AG04450 (cell line): ENCODE results near the gene BCL11A. TPM values are rescaled to one million over a fixed set of nuclear protein-coding genes. Genes with fewer than 3 reads are reported as not detected.
A peak's percentile ranks its signal among the peaks of the same experiment; 100 is the strongest.

ENCODE experiments used
- CTCF ChIA-PET: fragments of 300-600, 350-600 bp; formaldehyde crosslinking; extraction: SDS; loops from one replicate; lab custom pipeline; 2022; ENCODE audit warnings: antibody characterized with exemption, inconsistent platforms; lab: Charles Lee
- POLR2A ChIA-PET: fragments of 350-600 bp; formaldehyde crosslinking; extraction: SDS; loops from one replicate; lab custom pipeline; 2021; ENCODE audit warnings: antibody characterized with exemption, inconsistent platforms; lab: Yijun Ruan, JAX
- DNase-seq: peaks from one replicate; pipeline ENCODE4 v3.0.0-alpha.2; 2011; ENCODE audit warnings: low read depth, low spot score
- H3K27ac ChIP-seq: one replicate; pipeline ENCODE4 v1.5.1; 2012; ENCODE audit warnings: low read depth, low read length, control low read depth
- H3K27me3 ChIP-seq: one replicate; pipeline ENCODE4 v1.6.0; 2012; ENCODE audit warnings: low read length; ENCODE audit not compliant: control insufficient read depth, insufficient read depth
- H3K4me3 ChIP-seq: 2 replicates; pipeline ENCODE4 v1.5.1; 2011; ENCODE audit warnings: mild to moderate bottlenecking, low read depth, low read length, control low read depth
- H3K9me3 ChIP-seq: 2 replicates; pipeline ENCODE4 v1.5.1; 2012; ENCODE audit warnings: low read length; ENCODE audit not compliant: control insufficient read depth, insufficient read depth
- polyA plus RNA-seq: library from polyadenylated mRNA; depleted of rRNA; stranded (reverse); fragments of >200 nt; gene quantifications from 2 replicates; pipeline ENCODE4 v1.2.3, GENCODE V29; 2011
- TF ChIP-seq, protein P1 (sequence below): IDR thresholded peaks from 2 replicates; pipeline ENCODE4 v1.5.1; 2011; ENCODE audit warnings: low read depth, low read length, control low read depth, inconsistent platforms

The BCL11A gene
- polyA plus RNA-seq, 1 experiment: 1.1 TPM

DNA sequence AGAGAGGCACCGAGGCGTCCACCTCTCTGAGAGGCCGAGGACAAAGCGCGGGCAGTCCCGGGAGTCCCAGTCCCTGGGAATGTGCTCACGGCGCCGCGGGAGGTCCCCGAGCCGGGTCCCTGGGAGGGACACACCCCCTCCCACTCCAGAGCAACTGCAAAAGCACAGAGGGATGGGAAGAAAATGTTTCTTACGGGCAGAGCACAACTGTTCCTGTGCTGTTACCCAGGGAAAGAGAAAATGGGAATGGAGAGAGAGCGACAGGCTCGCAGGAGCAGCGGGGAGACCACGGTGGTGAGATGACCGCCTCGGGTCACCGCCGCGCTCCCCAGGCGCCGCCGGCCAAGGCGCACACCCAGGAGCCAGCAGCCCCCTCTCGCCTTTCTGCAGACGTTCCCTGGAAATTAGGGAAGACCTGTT is 1.2 kb upstream of the BCL11A start:
- CTCF ChIA-PET: no interaction called here
- Histone ChIP-seq H3K27ac (no peak overlapping the region), H3K4me3 (peak overlapping the region; percentile 71), H3K9me3 (no peaks in the 10 kb centered on the region; the same call in 1 of the 2 replicates), H3K27me3 (peaks cover 36% of the 10 kb centered on the region)
- DNase-seq: no peak
- POLR2A ChIA-PET: no interaction called here
- TF ChIP-seq, protein P1, sequence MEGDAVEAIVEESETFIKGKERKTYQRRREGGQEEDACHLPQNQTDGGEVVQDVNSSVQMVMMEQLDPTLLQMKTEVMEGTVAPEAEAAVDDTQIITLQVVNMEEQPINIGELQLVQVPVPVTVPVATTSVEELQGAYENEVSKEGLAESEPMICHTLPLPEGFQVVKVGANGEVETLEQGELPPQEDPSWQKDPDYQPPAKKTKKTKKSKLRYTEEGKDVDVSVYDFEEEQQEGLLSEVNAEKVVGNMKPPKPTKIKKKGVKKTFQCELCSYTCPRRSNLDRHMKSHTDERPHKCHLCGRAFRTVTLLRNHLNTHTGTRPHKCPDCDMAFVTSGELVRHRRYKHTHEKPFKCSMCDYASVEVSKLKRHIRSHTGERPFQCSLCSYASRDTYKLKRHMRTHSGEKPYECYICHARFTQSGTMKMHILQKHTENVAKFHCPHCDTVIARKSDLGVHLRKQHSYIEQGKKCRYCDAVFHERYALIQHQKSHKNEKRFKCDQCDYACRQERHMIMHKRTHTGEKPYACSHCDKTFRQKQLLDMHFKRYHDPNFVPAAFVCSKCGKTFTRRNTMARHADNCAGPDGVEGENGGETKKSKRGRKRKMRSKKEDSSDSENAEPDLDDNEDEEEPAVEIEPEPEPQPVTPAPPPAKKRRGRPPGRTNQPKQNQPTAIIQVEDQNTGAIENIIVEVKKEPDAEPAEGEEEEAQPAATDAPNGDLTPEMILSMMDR: no peak

DNA sequence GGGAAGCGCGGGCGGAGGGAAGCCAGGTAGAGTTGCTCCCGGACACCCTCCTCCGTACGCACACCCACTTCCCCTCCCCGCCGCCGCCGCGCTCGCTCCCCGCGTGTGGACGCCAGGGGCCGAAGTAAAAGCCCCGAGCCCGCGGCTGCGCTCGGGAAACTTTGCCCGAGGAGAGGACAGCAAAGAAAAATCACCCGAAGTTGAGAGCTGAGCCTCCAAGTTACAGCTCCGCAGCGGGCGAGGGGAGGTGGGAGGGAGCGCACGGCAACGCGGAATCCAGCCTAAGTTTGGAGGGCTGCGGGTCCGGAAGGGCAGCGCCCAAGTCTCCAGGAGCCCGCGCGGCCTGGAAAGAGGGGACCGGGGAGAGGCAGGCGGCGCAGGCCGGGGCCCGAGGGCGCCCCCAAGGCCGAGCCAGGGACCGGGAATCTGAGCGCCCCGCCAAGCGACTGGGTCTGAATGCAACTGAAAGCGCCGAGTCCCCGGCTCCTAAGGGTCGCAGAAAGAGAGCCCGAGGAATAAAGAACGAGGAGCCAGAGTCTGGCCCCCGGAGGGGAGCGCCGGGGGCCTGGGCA is 706 bp upstream of the BCL11A start:
- Histone ChIP-seq H3K4me3 (peak overlapping the region; percentile 71), H3K27ac (no peak overlapping the region), H3K9me3 (no peaks in the 10 kb centered on the region; the same call in 1 of the 2 replicates), H3K27me3 (peaks cover 35% of the 10 kb centered on the region)
- ChIA-PET POLR2A (interaction anchor here (0.7 kb wide), 3 partner anchors 40 to 202 kb away, joined by 3 to 11 read pairs (median 4); no protein-coding TSS in a partner anchor), CTCF (interaction anchor here (1.0 to 1.1 kb wide), 2 partner anchors 28 to 1253 kb away, joined by 3 read pairs; no protein-coding TSS in a partner anchor)
- TF ChIP-seq, protein P1: no peak
- DNase-seq: no peak

DNA sequence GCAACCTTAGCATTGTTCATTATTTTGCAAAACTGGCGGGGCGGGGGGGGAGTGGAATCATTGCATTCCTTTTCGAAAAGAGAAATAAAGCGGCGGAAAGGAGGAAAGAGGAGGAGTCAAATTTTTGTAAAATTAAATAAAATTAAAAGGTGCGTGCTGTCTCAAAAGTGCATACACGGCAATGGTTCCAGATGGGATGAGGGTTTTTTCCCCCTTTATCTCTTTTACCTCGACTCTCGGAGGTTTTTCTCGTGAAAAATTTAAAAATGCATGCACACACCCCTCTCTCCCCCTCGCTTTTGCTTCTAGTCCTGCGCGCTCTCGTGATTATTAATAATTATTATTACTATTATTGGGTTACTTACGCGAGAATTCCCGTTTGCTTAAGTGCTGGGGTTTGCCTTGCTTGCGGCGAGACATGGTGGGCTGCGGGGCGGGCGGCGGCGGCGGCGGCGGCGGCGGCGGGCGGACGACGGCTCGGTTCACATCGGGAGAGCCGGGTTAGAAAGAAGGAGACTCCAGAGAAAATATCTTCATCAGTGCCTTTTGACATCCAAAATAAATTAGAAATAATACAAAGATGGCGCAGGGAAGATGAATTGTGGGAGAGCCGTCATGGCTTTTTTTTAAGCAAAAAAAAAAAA is 481 bp downstream of the BCL11A start:
- ChIA-PET CTCF (interaction anchor here (1.0 to 1.1 kb wide), 3 partner anchors 29 to 1252 kb away, joined by 3 read pairs; no protein-coding TSS in a partner anchor), POLR2A (interaction anchor here (0.6 to 0.7 kb wide), 2 partner anchors 179 to 204 kb away, joined by 3 to 11 read pairs; no protein-coding TSS in a partner anchor)
- H3K27me3 ChIP-seq: peaks cover 27% of the 10 kb centered on the region
- no peak for DNase-seq
- H3K4me3 ChIP-seq: peak overlapping the region; percentile 71
- H3K9me3 ChIP-seq: no peaks in the 10 kb centered on the region; the same call in 1 of the 2 replicates
- TF ChIP-seq, protein P1: no peak
- H3K27ac ChIP-seq: no peak overlapping the region

DNA sequence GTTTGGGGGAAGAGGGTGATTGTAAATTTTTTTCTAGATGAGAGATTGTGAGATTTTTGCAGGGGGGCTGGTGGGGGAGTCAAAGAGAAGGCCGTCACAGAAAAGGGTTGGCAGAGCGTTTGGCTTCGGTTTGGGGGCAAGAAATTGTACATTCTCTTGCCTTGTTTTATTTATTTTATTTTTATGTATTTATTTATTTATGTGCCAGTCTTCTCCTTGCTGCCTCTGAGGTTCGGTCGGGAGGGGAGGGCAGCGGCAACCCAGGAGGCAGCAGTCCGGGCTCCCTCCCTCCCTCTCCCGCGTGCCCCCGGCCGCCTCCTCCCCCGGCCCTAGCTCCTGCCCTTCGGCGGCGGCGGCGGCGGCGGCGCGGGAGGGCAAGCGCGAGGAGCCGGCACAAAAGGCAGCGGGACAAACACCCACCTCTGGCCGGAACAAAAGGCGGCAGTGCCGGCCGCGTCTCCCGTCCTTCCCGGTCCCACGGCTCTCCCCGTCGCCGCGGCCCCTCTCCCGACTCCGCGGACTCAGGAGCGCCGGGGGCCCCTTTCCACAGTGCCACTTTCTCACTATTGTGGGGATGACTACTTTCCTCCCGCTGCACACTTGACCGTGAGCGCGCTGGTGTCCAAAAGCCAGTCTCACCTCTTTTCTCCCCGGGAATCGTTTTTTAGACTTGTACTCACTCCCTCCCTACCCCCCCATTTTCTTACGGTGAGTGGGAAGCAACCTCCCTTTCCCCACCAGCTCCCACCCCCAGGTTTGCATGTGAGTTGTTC is 1.2 kb downstream of the BCL11A start:
- POLR2A ChIA-PET: interaction anchor here (0.6 kb wide), 1 partner anchor 178 kb away, joined by 3 read pairs; no protein-coding TSS in a partner anchor
- TF ChIP-seq, protein P1: no peak
- CTCF ChIA-PET: interaction anchor here (1.0 kb wide), 1 partner anchor 1250 kb away, joined by 3 read pairs; no protein-coding TSS in a partner anchor
- no peaks in the 10 kb centered on the region; the same call in 1 of the 2 replicates for H3K9me3 ChIP-seq
- H3K27ac ChIP-seq: no peak overlapping the region
- peaks cover 22% of the 10 kb centered on the region for H3K27me3 ChIP-seq
- no peak for DNase-seq
- H3K4me3 ChIP-seq: peak overlapping the region; percentile 71
